MM.1S (cell line): ENCODE results near the gene RAB29.

ENCODE experiments used
- DNase-seq: peaks from one replicate; pipeline ENCODE4 v3.0.0-alpha.2; 2015
- H2AFZ ChIP-seq: fragments of 300-600 bp; sonication (generic); 2 replicates; pipeline ENCODE4 v1.6.0; 2016; ENCODE audit warnings: antibody characterized with exemption, low read length
- H3F3A ChIP-seq: fragments of 300-600 bp; sonication (generic); 2 replicates; pipeline ENCODE4 v1.6.1; 2016; ENCODE audit warnings: mild to moderate bottlenecking, antibody characterized with exemption, low read length, moderate library complexity, mixed read lengths; ENCODE audit not compliant: insufficient read depth
- H3K27ac ChIP-seq: fragments of 300-600 bp; sonication (generic); 2 replicates; pipeline ENCODE4 v1.5.1; 2016; ENCODE audit warnings: mild to moderate bottlenecking, low read length
- H3K27me3 ChIP-seq: fragments of 300-600 bp; sonication (generic); replicated peaks from 2 replicates; pipeline ENCODE4 v1.6.0; 2016; ENCODE audit warnings: low read length; ENCODE audit not compliant: insufficient read depth
- H3K36me3 ChIP-seq: fragments of 300-600 bp; sonication (generic); replicated peaks from 2 replicates; pipeline ENCODE4 v1.6.1; 2016; ENCODE audit warnings: mild to moderate bottlenecking, low read length, mixed read lengths; ENCODE audit not compliant: insufficient read depth
- H3K4me1 ChIP-seq: fragments of 300-600 bp; sonication (generic); 2 replicates; pipeline ENCODE4 v1.6.1; 2016; ENCODE audit warnings: low read length, mixed read lengths
- H3K4me2 ChIP-seq: fragments of 300-600 bp; sonication (generic); 2 replicates; pipeline ENCODE4 v1.6.0; 2016; ENCODE audit warnings: low read depth, low read length
- H3K4me3 ChIP-seq: fragments of 300-600 bp; sonication (generic); 2 replicates; pipeline ENCODE4 v1.5.1; 2016; ENCODE audit warnings: low read length, mixed read lengths
- H3K79me2 ChIP-seq: fragments of 300-600 bp; sonication (generic); 2 replicates; pipeline ENCODE4 v1.6.1; 2016; ENCODE audit warnings: mixed run types, low read length, mixed read lengths
- H3K9ac ChIP-seq: fragments of 300-600 bp; sonication (generic); 2 replicates; pipeline ENCODE4 v1.6.1; 2016; ENCODE audit warnings: low read length, mixed read lengths
- H3K9me2 ChIP-seq: fragments of 300-600 bp; sonication (generic); replicated peaks from 2 replicates; pipeline ENCODE4 v1.6.1; 2016; ENCODE audit warnings: mild to moderate bottlenecking, low read length, mixed read lengths; ENCODE audit not compliant: insufficient read depth
- H3K9me3 ChIP-seq: fragments of 300-600 bp; sonication (generic); replicated peaks from 2 replicates; pipeline ENCODE4 v1.6.1; 2016; ENCODE audit warnings: mild to moderate bottlenecking, low read length, mixed read lengths; ENCODE audit not compliant: insufficient read depth
- H4K20me1 ChIP-seq: fragments of 300-600 bp; sonication (generic); 2 replicates; pipeline ENCODE4 v1.6.1; 2016; ENCODE audit warnings: mild to moderate bottlenecking, low read length, moderate library complexity, mixed read lengths; ENCODE audit not compliant: insufficient read depth
- CTCF ChIP-seq: fragments of 300-600 bp; sonication (generic); IDR thresholded peaks from 2 replicates; pipeline ENCODE4 v1.5.1; 2016; ENCODE audit warnings: antibody characterized with exemption, low read length, mixed read lengths
- EZH2 ChIP-seq: fragments of 300-600 bp; sonication (generic); optimal IDR thresholded peaks from 2 replicates; pipeline ENCODE3; 2017; ENCODE audit warnings: low read depth, mild to moderate bottlenecking, antibody characterized with exemption, low read length, mixed read lengths
- EZH2phosphoT487 ChIP-seq: fragments of 300-600 bp; sonication (generic); IDR thresholded peaks from 2 replicates; pipeline ENCODE4 v1.6.1; 2018; ENCODE audit warnings: antibody characterized with exemption, low read length

RAB29 gene

GRCh38 chr1:205802060-205802459, 26.8 kb upstream of the RAB29 start:
- H2AFZ ChIP-seq, result no peak overlapping the region

GRCh38 chr1:205800981-205801703, 25.9 kb upstream of the RAB29 start:
- no peaks in the 10 kb centered on the region for H3K9me2 ChIP-seq
- no peaks in the 10 kb centered on the region for H3K27me3 ChIP-seq
- H3F3A ChIP-seq, result no peaks in the 10 kb centered on the region
- H3K9ac ChIP-seq, result no peak overlapping the region
- DNase-seq, result no peak
- no peaks in the 10 kb centered on the region for H3K79me2 ChIP-seq
- TF ChIP-seq CTCF, result no peak
- TF ChIP-seq EZH2phosphoT487, result no peak
- no peak for TF ChIP-seq EZH2
- no peaks in the 10 kb centered on the region for H3K9me3 ChIP-seq
- H3K4me1 ChIP-seq, result no peaks in the 10 kb centered on the region
- no peaks in the 10 kb centered on the region for H3K36me3 ChIP-seq
- H4K20me1 ChIP-seq, result no peaks in the 10 kb centered on the region
- H3K4me2 ChIP-seq, result no peak overlapping the region
- H2AFZ ChIP-seq, result no peak overlapping the region
- H3K4me3 ChIP-seq, result no peak overlapping the region
- H3K27ac ChIP-seq, result no peak overlapping the region

More at GRCh38 chr1:205802060-205802459, 26.8 kb upstream of the RAB29 start:
- Histone ChIP-seq H3K27ac (no peak overlapping the region), H3K27me3 (no peaks in the 10 kb centered on the region), H3F3A (no peaks in the 10 kb centered on the region), H3K9ac (no peak overlapping the region), H3K4me3 (no peak overlapping the region), H4K20me1 (no peaks in the 10 kb centered on the region), H3K9me2 (no peaks in the 10 kb centered on the region), H3K79me2 (no peaks in the 10 kb centered on the region), H3K4me2 (no peak overlapping the region), H3K36me3 (no peaks in the 10 kb centered on the region), H3K4me1 (no peaks in the 10 kb centered on the region), H3K9me3 (no peaks in the 10 kb centered on the region)
- no peak for DNase-seq
- TF ChIP-seq EZH2phosphoT487, result no peak
- no peak for TF ChIP-seq CTCF
- no peak for TF ChIP-seq EZH2

GRCh38 chr1:205800427-205800826, 25.1 kb upstream of the RAB29 start:
- no peak overlapping the region for H3K4me2 ChIP-seq
- no peaks in the 10 kb centered on the region for H3K27me3 ChIP-seq
- no peak for DNase-seq
- H3K4me3 ChIP-seq, result no peak overlapping the region
- H3K36me3 ChIP-seq, result no peaks in the 10 kb centered on the region
- no peak overlapping the region for H3K27ac ChIP-seq
- H3K79me2 ChIP-seq, result no peaks in the 10 kb centered on the region
- H3F3A ChIP-seq, result no peaks in the 10 kb centered on the region
- H3K9ac ChIP-seq, result no peak overlapping the region
- no peaks in the 10 kb centered on the region for H4K20me1 ChIP-seq
- TF ChIP-seq EZH2phosphoT487 (no peak), EZH2 (no peak), CTCF (no peak)
- H3K9me3 ChIP-seq, result no peaks in the 10 kb centered on the region
- no peak overlapping the region for H2AFZ ChIP-seq
- no peaks in the 10 kb centered on the region for H3K4me1 ChIP-seq
- no peaks in the 10 kb centered on the region for H3K9me2 ChIP-seq
